ENCODE results near the gene KIT.

KIT gene

DNA sequence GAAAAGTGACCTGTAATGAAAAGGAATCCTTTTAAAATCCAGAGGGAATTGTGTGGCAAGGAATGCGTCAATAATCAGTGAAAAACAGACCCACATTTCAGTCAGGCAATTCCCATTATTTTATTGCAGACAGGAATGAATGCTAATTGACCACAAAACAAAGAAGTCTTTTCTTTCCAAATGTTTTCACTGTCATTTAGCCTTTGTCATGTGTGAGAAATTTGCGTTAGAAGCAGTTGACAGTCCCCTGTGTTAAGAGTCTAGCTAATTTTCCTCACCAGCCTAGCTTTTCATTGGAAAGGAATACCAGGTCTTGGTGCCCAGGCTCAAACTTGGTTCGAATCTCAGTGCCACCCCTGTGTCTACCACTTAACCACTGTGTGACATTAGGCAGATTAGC lies 83.4 kb downstream of the KIT start:
- in situ Hi-C loops (cut with HindIII; ENCODE audit: low pct_ligation_motif_present, low sequenced_read_pairs), result no loop called here

DNA sequence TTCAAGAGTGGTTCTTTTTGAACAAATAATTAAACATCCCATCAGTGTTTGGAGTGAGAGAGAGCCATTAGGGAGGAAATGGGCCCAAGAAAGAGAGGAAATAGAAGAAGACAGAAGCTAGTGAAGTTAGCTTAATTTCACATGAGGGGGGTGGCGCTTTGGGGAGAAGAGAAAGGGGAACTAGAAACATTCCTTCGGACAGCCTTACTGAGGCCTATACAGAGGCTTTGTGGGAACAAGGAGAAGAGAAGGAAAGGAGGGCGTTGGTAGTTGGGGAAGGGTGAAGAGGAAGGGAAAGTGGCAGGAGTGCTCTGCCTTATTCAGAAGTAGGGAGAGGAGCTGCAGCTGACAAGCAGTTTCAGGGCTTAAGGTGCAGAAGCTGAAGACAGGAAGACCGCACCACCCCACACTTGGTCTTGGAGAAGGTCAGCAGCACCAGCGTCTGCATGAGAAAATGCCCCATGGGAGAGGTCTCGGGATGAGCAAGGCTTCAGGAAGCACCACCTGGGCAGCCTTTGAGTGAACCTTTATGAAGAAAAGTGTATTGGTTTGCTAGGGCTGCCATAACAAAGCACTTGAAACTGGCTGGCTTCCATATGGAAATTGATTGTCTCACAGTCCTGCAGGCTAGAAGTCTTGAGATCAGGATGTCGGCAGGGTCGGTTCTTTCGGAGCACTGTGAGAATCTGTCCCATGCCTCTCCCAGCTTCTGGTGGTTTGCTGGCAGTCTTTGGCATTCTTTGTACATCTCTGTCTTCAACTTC lies 85.1 kb downstream of the KIT start:
- Histone ChIP-seq H3K4me3 (ENCODE audit: low read depth, low read length) (no peak overlapping the region), H3K27me3 (replicated peaks) (no peaks in the 10 kb centered on the region), H3K27ac (no peak overlapping the region), H3K36me3 (replicated peaks) (peaks cover 3% of the 10 kb centered on the region)
- TF ChIP-seq, protein P1, sequence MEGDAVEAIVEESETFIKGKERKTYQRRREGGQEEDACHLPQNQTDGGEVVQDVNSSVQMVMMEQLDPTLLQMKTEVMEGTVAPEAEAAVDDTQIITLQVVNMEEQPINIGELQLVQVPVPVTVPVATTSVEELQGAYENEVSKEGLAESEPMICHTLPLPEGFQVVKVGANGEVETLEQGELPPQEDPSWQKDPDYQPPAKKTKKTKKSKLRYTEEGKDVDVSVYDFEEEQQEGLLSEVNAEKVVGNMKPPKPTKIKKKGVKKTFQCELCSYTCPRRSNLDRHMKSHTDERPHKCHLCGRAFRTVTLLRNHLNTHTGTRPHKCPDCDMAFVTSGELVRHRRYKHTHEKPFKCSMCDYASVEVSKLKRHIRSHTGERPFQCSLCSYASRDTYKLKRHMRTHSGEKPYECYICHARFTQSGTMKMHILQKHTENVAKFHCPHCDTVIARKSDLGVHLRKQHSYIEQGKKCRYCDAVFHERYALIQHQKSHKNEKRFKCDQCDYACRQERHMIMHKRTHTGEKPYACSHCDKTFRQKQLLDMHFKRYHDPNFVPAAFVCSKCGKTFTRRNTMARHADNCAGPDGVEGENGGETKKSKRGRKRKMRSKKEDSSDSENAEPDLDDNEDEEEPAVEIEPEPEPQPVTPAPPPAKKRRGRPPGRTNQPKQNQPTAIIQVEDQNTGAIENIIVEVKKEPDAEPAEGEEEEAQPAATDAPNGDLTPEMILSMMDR (IDR thresholded peaks at IDR 0.05; ENCODE audit: low read depth, low read length, missing control alignments), result no peak
- DNase-seq, result no peak
- in situ Hi-C loops (cut with HindIII; ENCODE audit: low pct_ligation_motif_present, low sequenced_read_pairs), result no loop called here

More for the DNA sequence above, 83.4 kb downstream of the KIT start:
- H3K4me3 ChIP-seq (ENCODE audit: low read depth, low read length), result no peak overlapping the region
- H3K36me3 ChIP-seq (replicated peaks), result peaks cover 3% of the 10 kb centered on the region
- H3K27ac ChIP-seq, result no peak overlapping the region
- no peak for DNase-seq
- TF ChIP-seq, protein P1 (IDR thresholded peaks at IDR 0.05; ENCODE audit: low read depth, low read length, missing control alignments), result no peak
- H3K27me3 ChIP-seq (replicated peaks), result no peaks in the 10 kb centered on the region

DNA sequence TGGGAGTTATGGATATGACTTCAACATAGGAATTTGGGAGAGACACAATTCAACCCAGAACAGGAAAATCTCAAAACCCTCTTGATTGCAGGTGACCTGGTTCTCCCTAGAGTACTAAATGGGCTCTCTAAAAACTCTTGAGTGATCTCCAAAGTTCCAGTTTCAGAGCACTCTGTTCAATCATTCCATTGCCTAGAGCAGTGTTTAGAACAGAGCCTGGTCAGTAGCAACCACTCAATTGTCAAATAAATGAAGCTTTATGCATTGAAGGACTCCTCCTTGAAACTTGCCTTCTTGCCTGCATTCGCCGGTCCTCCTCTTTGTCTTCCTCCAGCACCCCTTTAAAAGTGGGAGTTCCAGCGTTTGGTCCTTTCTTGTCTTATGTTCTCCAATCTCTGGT lies 85.8 kb downstream of the KIT start:
- Histone ChIP-seq H3K36me3 (replicated peaks) (peaks cover under 1% of the 10 kb centered on the region), H3K4me3 (ENCODE audit: low read depth, low read length) (no peak overlapping the region), H3K27me3 (replicated peaks) (no peaks in the 10 kb centered on the region), H3K27ac (no peak overlapping the region)
- TF ChIP-seq, protein P1 (IDR thresholded peaks at IDR 0.05; ENCODE audit: low read depth, low read length, missing control alignments), result no peak
- in situ Hi-C loops (cut with HindIII; ENCODE audit: low pct_ligation_motif_present, low sequenced_read_pairs), result no loop called here
- no peak for DNase-seq

DNA sequence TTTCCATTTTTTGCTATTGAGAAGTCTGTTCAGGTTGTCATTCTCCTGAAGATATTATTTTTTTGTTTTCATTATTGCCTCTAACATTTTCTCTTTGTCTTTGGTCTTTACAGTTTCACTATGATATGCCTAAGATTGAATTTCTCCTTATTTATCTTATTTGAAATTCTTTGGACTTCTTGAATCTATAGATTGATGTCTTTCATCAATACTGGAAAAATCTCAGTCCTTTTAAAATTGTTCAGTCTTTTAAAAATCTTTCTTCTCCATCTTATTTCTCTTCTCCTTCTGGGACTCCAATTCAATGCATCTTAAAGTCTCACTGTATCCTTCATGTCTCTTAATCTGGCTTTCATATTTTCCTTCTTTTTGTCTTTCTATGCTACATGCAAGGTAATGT lies 86.7 kb downstream of the KIT start:
- TF ChIP-seq, protein P1 (IDR thresholded peaks at IDR 0.05; ENCODE audit: low read depth, low read length, missing control alignments), result no peak
- Histone ChIP-seq H3K36me3 (replicated peaks) (no peaks in the 10 kb centered on the region), H3K4me3 (ENCODE audit: low read depth, low read length) (no peak overlapping the region), H3K27me3 (replicated peaks) (no peaks in the 10 kb centered on the region), H3K27ac (no peak overlapping the region)
- DNase-seq, result no peak
- in situ Hi-C loops (cut with HindIII; ENCODE audit: low pct_ligation_motif_present, low sequenced_read_pairs), result no loop called here

DNA sequence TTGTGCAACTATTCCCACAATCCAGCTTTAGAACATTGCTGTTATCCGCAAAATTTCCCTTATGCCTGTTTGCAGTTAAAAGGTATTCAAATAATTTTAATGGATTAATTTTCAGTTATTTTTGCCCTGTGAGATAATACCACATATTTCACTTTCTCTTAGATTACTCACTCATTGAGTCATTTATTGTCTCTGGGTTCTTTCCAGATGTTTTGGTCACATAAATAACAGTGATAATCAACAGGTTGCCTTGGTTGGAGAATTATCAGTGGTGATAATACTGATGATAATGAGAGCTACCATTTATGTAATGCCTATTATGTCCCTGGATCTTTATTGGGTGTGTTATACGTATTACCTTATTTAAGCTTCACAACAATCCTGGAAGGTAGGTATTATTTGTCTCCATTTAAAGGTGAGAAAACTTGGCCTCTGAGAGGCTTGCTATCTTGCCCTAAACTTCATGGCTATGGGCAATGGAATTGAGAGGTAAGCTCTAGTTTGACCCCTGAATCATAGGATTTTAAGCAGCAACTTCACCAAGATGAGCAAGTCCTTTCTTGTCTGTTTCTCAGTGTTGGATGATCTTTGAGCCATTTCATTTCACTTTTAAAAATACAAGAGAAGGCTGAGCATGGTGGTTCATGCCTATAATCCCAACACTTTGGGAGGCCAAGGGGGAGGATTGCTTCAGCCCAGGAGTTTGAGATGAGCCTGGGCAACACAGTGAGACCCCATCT lies 87.4 kb downstream of the KIT start:
- Histone ChIP-seq H3K27me3 (replicated peaks) (no peaks in the 10 kb centered on the region), H3K36me3 (replicated peaks) (no peaks in the 10 kb centered on the region), H3K4me3 (ENCODE audit: low read depth, low read length) (no peak overlapping the region), H3K27ac (no peak overlapping the region)
- no peak for DNase-seq
- TF ChIP-seq, protein P1 (IDR thresholded peaks at IDR 0.05; ENCODE audit: low read depth, low read length, missing control alignments), result no peak
- in situ Hi-C loops (cut with HindIII; ENCODE audit: low pct_ligation_motif_present, low sequenced_read_pairs), result no loop called here
